ENCODE results near the gene ITPR1.

DNA sequence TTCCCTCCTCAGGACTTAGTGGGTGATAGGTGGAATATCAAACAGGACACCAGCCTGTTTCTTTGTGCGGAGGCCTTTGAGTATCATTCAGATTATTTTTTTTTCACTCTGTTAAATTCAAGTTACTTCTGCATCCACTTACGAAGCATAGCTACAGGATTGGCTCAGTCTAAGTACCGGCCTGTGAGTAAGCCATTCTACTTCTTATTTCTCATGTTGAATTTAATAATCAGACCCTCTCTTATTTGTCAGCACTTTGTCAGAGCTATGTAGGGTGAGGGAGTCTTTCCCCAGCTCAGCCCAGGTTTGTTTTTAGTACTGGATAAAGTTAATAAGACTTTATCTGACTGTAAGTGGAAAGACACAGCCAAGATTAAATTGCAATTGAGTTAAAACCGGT, 54.7 kb downstream of the ITPR1 start:
- TF ChIP-seq, protein P1, sequence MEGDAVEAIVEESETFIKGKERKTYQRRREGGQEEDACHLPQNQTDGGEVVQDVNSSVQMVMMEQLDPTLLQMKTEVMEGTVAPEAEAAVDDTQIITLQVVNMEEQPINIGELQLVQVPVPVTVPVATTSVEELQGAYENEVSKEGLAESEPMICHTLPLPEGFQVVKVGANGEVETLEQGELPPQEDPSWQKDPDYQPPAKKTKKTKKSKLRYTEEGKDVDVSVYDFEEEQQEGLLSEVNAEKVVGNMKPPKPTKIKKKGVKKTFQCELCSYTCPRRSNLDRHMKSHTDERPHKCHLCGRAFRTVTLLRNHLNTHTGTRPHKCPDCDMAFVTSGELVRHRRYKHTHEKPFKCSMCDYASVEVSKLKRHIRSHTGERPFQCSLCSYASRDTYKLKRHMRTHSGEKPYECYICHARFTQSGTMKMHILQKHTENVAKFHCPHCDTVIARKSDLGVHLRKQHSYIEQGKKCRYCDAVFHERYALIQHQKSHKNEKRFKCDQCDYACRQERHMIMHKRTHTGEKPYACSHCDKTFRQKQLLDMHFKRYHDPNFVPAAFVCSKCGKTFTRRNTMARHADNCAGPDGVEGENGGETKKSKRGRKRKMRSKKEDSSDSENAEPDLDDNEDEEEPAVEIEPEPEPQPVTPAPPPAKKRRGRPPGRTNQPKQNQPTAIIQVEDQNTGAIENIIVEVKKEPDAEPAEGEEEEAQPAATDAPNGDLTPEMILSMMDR (conservative IDR thresholded peaks at IDR 0.05 in 1 of 2, IDR thresholded peaks at IDR 0.05 in 1 of 2; ENCODE audit: extremely low read depth in 1 of 2, insufficient read depth in 1 of 2, low read depth in 1 of 2, low read length in 2 of 2): no peak
- no peak for TF ChIP-seq EZH2 (IDR thresholded peaks at IDR 0.05; ENCODE audit: borderline replicate concordance, low read length)
